Neural progenitor cell (in vitro differentiated cells): ENCODE results near the gene PTK6.

ENCODE experiments used
- CTCF ChIP-seq: fragments of 200-600 bp; sonication (generic); IDR thresholded peaks from 2 replicates; pipeline ENCODE4 v1.5.1; 2017; ENCODE audit warnings: antibody characterized with exemption, mild to moderate bottlenecking
- EZH2 ChIP-seq: fragments of 200-600 bp; sonication (generic); IDR thresholded peaks from 2 replicates; pipeline ENCODE4 v1.6.1; 2017; ENCODE audit warnings: antibody characterized with exemption, mild to moderate bottlenecking, moderate library complexity

GRCh38 chr20:63492518-63492917, 44.7 kb downstream of the PTK6 start:
- no peak for TF ChIP-seq EZH2
- TF ChIP-seq CTCF, result no peak
